KG1 (cell line): Measurements from ENCODE around the gene HMGN2.
A peak's percentile ranks its signal among the peaks of the same experiment; 100 is the strongest.
"Not testable (repeated sequence)": the region's sequence is repeated elsewhere in the genome, so short reads cannot be mapped to it uniquely, and the experiment has no call there.

ENCODE experiments used
- DNase-seq: peaks from one replicate; lab custom pipeline; 2025; lab: John Stamatoyannopoulos, UW

The HMGN2 gene

GRCh38 chr1:26477446-26478152 is 5.4 kb downstream of the HMGN2 start:
- DNase-seq, result no peak

GRCh38 chr1:26478159-26478558 is 5.9 kb downstream of the HMGN2 start:
- DNase-seq, result no peak

- DNase-seq, result no peak
These were observed 6.7 kb downstream of the HMGN2 start for GRCh38 chr1:26478988-26479387.

GRCh38 chr1:26482921-26483320 is 10.7 kb downstream of the HMGN2 start:
- DNase-seq, result no peak

GRCh38 chr1:26483980-26484379 is 11.7 kb downstream of the HMGN2 start:
- no peak for DNase-seq

- DNase-seq, result no peak
These were observed 17.9 kb downstream of the HMGN2 start for GRCh38 chr1:26490155-26490554.

- DNase-seq, result no peak
These were observed 21.0 kb downstream of the HMGN2 start for GRCh38 chr1:26493267-26493666.

GRCh38 chr1:26493938-26494337 is 21.7 kb downstream of the HMGN2 start:
- no peak for DNase-seq

- no peak for DNase-seq
These were observed 24.6 kb downstream of the HMGN2 start for GRCh38 chr1:26496861-26497260.

- DNase-seq, result no peak
These were observed 26.7 kb downstream of the HMGN2 start for GRCh38 chr1:26498894-26499293.

GRCh38 chr1:26500488-26501175 is 28.4 kb downstream of the HMGN2 start:
- DNase-seq, result peak; percentile 92

- DNase-seq, result not testable (repeated sequence)
These were observed 38.5 kb downstream of the HMGN2 start for GRCh38 chr1:26510711-26511110.

- not testable (repeated sequence) for DNase-seq
These were observed 43.6 kb downstream of the HMGN2 start for GRCh38 chr1:26515836-26516235.

GRCh38 chr1:26516987-26517765 is 44.9 kb downstream of the HMGN2 start:
- no peak for DNase-seq

- no peak for DNase-seq
These were observed 45.5 kb downstream of the HMGN2 start for GRCh38 chr1:26517766-26518049.

- DNase-seq, result no peak
These were observed 46.1 kb downstream of the HMGN2 start for GRCh38 chr1:26518355-26518754.

- DNase-seq, result no peak
These were observed 48.1 kb downstream of the HMGN2 start for GRCh38 chr1:26520339-26520738.

GRCh38 chr1:26521669-26522030 is 49.4 kb downstream of the HMGN2 start:
- DNase-seq, result no peak

- no peak for DNase-seq
These were observed 49.8 kb downstream of the HMGN2 start for GRCh38 chr1:26522073-26522472.

GRCh38 chr1:26524181-26524580 is 51.9 kb downstream of the HMGN2 start:
- DNase-seq, result no peak
